ENCODE measurements around the gene IL9R. TPM values are rescaled to one million over a fixed set of nuclear protein-coding genes. Genes with fewer than 3 reads are reported as not detected.

IL9R gene
- total and polyA plus RNA-seq, 2 of the 4 experiments (the other 2 are of a cell fraction), result 0.05 TPM; not detected in 1

- Histone ChIP-seq H3K4ac (ENCODE audit: low read depth, low read length) (no peak overlapping the region), H4K5ac (ENCODE audit: low read depth, low read length) (no peak overlapping the region), H2AFZ (replicated peaks; ENCODE audit: low read length, poor library complexity) (no peak overlapping the region), H2BK5ac (ENCODE audit: low read depth, low read length, poor library complexity, severe bottlenecking) (no peak overlapping the region), H3K4me1 (ENCODE audit: control insufficient read depth, insufficient read depth, low read length) (no peaks in the 10 kb centered on the region), H4K20me1 (ENCODE audit: insufficient read depth, low read length) (no peaks in the 10 kb centered on the region), H3K23ac (ENCODE audit: low read depth, low read length) (no peak overlapping the region), H3K27ac (ENCODE audit: insufficient read depth, low read length) (no peak overlapping the region), H3K9ac (ENCODE audit: low read depth, low read length) (no peak overlapping the region), H3K56ac (ENCODE audit: extremely low read depth, insufficient read depth, low read length) (no peak overlapping the region), H3K9me3 (ENCODE audit: control insufficient read depth, insufficient read depth, low read length) (no peaks in the 10 kb centered on the region), H3K4me2 (ENCODE audit: low read depth, low read length) (no peak overlapping the region), H2BK20ac (ENCODE audit: low read depth, low read length) (no peak overlapping the region), H4K8ac (ENCODE audit: low read depth in 2 of 2, low read length in 2 of 2) (no peak overlapping the region), H2BK120ac (ENCODE audit: low read depth, low read length) (no peak overlapping the region), H3K18ac (ENCODE audit: low read depth, low read length) (no peak overlapping the region), H4K91ac (ENCODE audit: insufficient read depth, low read depth, low read length) (no peak overlapping the region), H3K27me3 (ENCODE audit: control insufficient read depth, insufficient read depth, low read length) (no peaks in the 10 kb centered on the region), H3K79me1 (ENCODE audit: low read depth in 1 of 2, low read length in 2 of 2) (no peaks in the 10 kb centered on the region), H3K14ac (replicated peaks; ENCODE audit: low read depth, low read length) (no peak overlapping the region), H3K36me3 (ENCODE audit: control insufficient read depth, insufficient read depth, low read length) (0 out of 2 replicates have a peak, but pooled peaks cover 2% of the 10 kb centered on the region), H3K9me1 (ENCODE audit: insufficient read depth, low read length) (no peaks in the 10 kb centered on the region), H3K4me3 (ENCODE audit: insufficient read depth, low read depth, low read length) (no peak overlapping the region), H2AK9ac (replicated peaks; ENCODE audit: low read depth, low read length, poor library complexity) (no peak overlapping the region), H2BK15ac (ENCODE audit: low read depth, low read length) (no peak overlapping the region), H2AK5ac (ENCODE audit: low read depth, low read length) (no peak overlapping the region)
- no peak for ATAC-seq (ENCODE audit: low read depth)
- in situ Hi-C loops (cut with MboI; ENCODE audit: low sequenced_read_pairs), result no loop called here
- no TSS peak for BruUV-seq (replicated peaks)
- POLR2A ChIA-PET (ENCODE audit: unreplicated experiment), result no interaction called here
- CTCF ChIA-PET, result no interaction called here
- intact Hi-C loops (cut with micrococcal nuclease), result no loop called here
- WGBS, 2 experiments (ENCODE audit: extremely low coverage in 2 of 2, insufficient read length in 1 of 2), result no CpG with 5 or more reads among the region's 2 CpGs
- TF ChIP-seq RFX5 (IDR thresholded peaks at IDR 0.05; ENCODE audit: low read depth, low read length) (no peak), NFE2L2 (IDR thresholded peaks at IDR 0.05; ENCODE audit: low read depth, low read length) (no peak), MAZ (IDR thresholded peaks at IDR 0.05; ENCODE audit: borderline replicate concordance, low read depth, low read length) (no peak), SMC3 (IDR thresholded peaks at IDR 0.05; ENCODE audit: low read depth, low read length) (no peak), CEBPB (IDR thresholded peaks at IDR 0.05; ENCODE audit: low read depth, low read length) (no peak), BHLHE40 (IDR thresholded peaks at IDR 0.05; ENCODE audit: low read depth, low read length) (no peak), FOS (IDR thresholded peaks at IDR 0.05; ENCODE audit: low read depth, low read length) (no peak), RCOR1 (IDR thresholded peaks at IDR 0.05; ENCODE audit: insufficient replicate concordance, low read length) (no peak), CHD1 (IDR thresholded peaks at IDR 0.05; ENCODE audit: low read depth, low read length) (no peak), MAFK (IDR thresholded peaks at IDR 0.05; ENCODE audit: low read depth, low read length) (no peak), POLR2A (IDR thresholded peaks at IDR 0.05; ENCODE audit: low read depth, low read length) (no peak), RAD21 (IDR thresholded peaks at IDR 0.05; ENCODE audit: low read length) (no peak), MXI1 (IDR thresholded peaks at IDR 0.05; ENCODE audit: borderline replicate concordance, low read depth, low read length) (no peak), USF2 (IDR thresholded peaks at IDR 0.05; ENCODE audit: low read depth, low read length) (no peak)
- TF ChIP-seq, protein P1, sequence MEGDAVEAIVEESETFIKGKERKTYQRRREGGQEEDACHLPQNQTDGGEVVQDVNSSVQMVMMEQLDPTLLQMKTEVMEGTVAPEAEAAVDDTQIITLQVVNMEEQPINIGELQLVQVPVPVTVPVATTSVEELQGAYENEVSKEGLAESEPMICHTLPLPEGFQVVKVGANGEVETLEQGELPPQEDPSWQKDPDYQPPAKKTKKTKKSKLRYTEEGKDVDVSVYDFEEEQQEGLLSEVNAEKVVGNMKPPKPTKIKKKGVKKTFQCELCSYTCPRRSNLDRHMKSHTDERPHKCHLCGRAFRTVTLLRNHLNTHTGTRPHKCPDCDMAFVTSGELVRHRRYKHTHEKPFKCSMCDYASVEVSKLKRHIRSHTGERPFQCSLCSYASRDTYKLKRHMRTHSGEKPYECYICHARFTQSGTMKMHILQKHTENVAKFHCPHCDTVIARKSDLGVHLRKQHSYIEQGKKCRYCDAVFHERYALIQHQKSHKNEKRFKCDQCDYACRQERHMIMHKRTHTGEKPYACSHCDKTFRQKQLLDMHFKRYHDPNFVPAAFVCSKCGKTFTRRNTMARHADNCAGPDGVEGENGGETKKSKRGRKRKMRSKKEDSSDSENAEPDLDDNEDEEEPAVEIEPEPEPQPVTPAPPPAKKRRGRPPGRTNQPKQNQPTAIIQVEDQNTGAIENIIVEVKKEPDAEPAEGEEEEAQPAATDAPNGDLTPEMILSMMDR (conservative IDR thresholded peaks at IDR 0.05; ENCODE audit: low read depth, low read length), result no peak
- TF ChIP-seq, protein P2, sequence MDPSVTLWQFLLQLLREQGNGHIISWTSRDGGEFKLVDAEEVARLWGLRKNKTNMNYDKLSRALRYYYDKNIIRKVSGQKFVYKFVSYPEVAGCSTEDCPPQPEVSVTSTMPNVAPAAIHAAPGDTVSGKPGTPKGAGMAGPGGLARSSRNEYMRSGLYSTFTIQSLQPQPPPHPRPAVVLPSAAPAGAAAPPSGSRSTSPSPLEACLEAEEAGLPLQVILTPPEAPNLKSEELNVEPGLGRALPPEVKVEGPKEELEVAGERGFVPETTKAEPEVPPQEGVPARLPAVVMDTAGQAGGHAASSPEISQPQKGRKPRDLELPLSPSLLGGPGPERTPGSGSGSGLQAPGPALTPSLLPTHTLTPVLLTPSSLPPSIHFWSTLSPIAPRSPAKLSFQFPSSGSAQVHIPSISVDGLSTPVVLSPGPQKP (IDR thresholded peaks at IDR 0.05; ENCODE audit: borderline replicate concordance, low read depth, low read length), result no peak
- no peak for DNase-seq
- dilution Hi-C loops (cut with HindIII; ENCODE audit: low sequenced_read_pairs, unreplicated experiment), result no loop called here
These were observed 48.4 kb upstream of the IL9R start for GRCh38 chrX:155949098-155949497.
